Activated CD4-positive, alpha-beta T cell treated with anti-CD3 and anti-CD28 coated beads, Interleukin-2, amount 50 U/mL, for 4 hours (primary cell): Measurements from ENCODE around the gene FLACC1.
A peak's percentile ranks its signal among the peaks of the same experiment; 100 is the strongest.

ENCODE experiments used
- DNase-seq, 2 experiments: peaks; one replicate each; pipeline ENCODE4 v3.0.0-alpha.2; 2020

FLACC1 gene

GRCh38 chr2:201249889-201250288 lies 107.3 kb downstream of the FLACC1 start:
- no peak for DNase-seq

GRCh38 chr2:201248288-201248844 lies 108.8 kb downstream of the FLACC1 start:
- no peak for DNase-seq

GRCh38 chr2:201246280-201246679 lies 110.9 kb downstream of the FLACC1 start:
- DNase-seq, result no peak

- no peak for DNase-seq
These were observed 112.3 kb downstream of the FLACC1 start for GRCh38 chr2:201244829-201245228.

- DNase-seq, result no peak
These were observed 114.4 kb downstream of the FLACC1 start for GRCh38 chr2:201242571-201243277.

- peak in 1 of 2 experiments; percentile 7 for DNase-seq
These were observed 117.8 kb downstream of the FLACC1 start for GRCh38 chr2:201239167-201239935.
